Raji (cell line): ENCODE results near the gene PRSS48.

Experiments
- POLR2A ChIP-seq: IDR thresholded peaks from 2 replicates; pipeline ENCODE4 v1.6.1; 2011; ENCODE audit warnings: low read depth, low read length, control low read depth; ENCODE audit not compliant: insufficient read depth

PRSS48 gene

GRCh38 chr4:151256134-151256533 lies 20.8 kb upstream of the PRSS48 start:
- TF ChIP-seq POLR2A, result no peak

- no peak for TF ChIP-seq POLR2A
These were observed 19.3 kb upstream of the PRSS48 start for GRCh38 chr4:151257704-151258103.

- no peak for TF ChIP-seq POLR2A
These were observed 17.2 kb upstream of the PRSS48 start for GRCh38 chr4:151259752-151260151.

GRCh38 chr4:151260526-151260925 lies 16.4 kb upstream of the PRSS48 start:
- TF ChIP-seq POLR2A, result no peak

- no peak for TF ChIP-seq POLR2A
These were observed 13.5 kb upstream of the PRSS48 start for GRCh38 chr4:151263455-151263854.

- TF ChIP-seq POLR2A, result no peak
These were observed 10.5 kb upstream of the PRSS48 start for GRCh38 chr4:151266497-151266896.

GRCh38 chr4:151267104-151267503 lies 9.9 kb upstream of the PRSS48 start:
- no peak for TF ChIP-seq POLR2A

GRCh38 chr4:151267822-151268535 lies 9.0 kb upstream of the PRSS48 start:
- TF ChIP-seq POLR2A, result no peak

GRCh38 chr4:151284534-151285245 lies 7.7 kb downstream of the PRSS48 start:
- no peak for TF ChIP-seq POLR2A

GRCh38 chr4:151287409-151287808 lies 10.4 kb downstream of the PRSS48 start:
- TF ChIP-seq POLR2A, result no peak

GRCh38 chr4:151291485-151291884 lies 14.5 kb downstream of the PRSS48 start:
- TF ChIP-seq POLR2A, result no peak

GRCh38 chr4:151292038-151292437 lies 15.1 kb downstream of the PRSS48 start:
- no peak for TF ChIP-seq POLR2A

- no peak for TF ChIP-seq POLR2A
These were observed 18.0 kb downstream of the PRSS48 start for GRCh38 chr4:151294833-151295496.

GRCh38 chr4:151296227-151296626 lies 19.3 kb downstream of the PRSS48 start:
- TF ChIP-seq POLR2A, result no peak

- no peak for TF ChIP-seq POLR2A
These were observed 20.2 kb downstream of the PRSS48 start for GRCh38 chr4:151297170-151297569.

GRCh38 chr4:151302432-151302831 lies 25.5 kb downstream of the PRSS48 start:
- TF ChIP-seq POLR2A, result no peak
